AG09319 (cell line): ENCODE results near the gene DENND1C.

Experiments
- DNase-seq: peaks from one replicate; pipeline ENCODE4 v3.0.0-alpha.2; 2010; ENCODE audit warnings: low read depth; ENCODE audit errors: extremely low read depth
- TF ChIP-seq, protein P1 (sequence below): IDR thresholded peaks from 2 replicates; pipeline ENCODE4 v1.5.1; 2011; ENCODE audit warnings: low read depth, mild to moderate bottlenecking, inconsistent platforms, low read length, moderate library complexity

Gene DENND1C

DNA sequence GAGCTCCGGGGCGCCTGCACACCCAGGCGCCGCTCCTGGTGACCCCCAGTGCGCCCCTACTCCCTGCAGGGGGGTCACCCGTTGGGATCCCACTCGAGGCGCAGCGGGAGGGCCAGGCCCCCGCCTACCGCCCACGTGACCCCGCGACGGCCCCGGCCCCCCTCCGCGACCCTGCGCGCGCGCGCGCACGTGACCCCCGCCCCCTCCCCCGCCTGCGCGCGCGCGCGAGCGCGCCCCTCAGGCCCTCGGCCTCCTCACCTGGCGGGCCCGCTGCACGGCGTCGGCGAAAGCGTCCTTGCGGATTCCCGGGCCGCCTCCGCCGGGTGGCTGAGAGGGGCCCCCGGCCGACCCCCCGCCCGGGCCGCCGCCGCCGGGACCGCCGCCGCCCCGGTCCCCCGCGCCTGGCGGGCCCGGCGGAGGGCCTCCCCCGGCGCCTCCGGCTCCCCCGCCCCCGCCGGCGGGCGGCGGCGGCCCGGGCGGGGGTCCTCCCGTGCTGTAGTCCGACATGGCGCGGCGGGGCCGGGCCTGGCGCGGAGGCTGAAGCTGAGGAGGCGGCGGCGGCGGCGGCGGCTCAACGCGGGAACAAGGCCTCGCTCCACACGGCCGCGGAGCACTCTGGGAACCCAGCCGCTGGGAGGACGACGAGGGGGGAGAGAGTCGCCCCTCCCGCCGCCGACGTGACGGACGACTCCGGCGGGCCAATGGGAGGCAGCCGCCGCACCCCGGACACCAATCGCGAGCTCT is 57.2 kb downstream of the DENND1C start, which contains the start of gene KHSRP:
Gene KHSRP, minus strand, starts transcription at position 617 of the 744 bp plus-strand sequence. Its CDS starts 110 bp downstream, at position 507.
- DNase-seq = no peak

DNA sequence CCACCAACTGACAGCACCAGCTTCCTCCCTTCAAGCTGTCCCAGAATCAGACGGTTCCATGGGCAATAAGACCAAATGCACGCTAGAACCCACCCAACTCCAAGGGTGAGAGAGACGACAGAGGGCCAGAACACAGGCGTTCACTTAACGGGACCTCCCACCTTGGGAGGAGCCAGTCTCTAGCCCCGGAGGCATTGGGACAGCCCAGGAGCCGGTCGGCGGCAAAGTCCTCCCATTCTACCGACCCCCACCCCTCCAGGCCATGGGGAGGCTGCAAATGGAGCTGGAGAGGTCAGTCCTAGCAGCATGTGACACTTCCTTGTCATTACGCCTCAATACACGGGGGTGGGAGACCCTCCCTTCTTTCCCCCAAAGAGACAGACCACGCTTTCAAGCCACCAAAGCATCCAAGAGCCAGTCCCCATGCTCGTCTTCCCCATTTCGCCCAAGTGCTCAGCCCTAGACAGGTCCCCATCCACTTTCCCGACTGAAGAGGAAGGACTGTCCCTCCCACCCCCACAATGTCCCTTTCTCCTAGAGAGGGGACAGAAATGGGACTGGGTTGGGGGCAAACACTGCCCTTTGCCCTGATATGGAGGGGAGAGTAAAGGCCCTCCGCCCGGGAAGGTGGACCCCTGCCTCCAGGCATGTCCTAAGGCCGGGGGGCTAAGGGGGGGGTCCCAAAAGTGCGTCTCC is 57.9 kb downstream of the DENND1C start:
- no peak for DNase-seq
- TF ChIP-seq, protein P1, sequence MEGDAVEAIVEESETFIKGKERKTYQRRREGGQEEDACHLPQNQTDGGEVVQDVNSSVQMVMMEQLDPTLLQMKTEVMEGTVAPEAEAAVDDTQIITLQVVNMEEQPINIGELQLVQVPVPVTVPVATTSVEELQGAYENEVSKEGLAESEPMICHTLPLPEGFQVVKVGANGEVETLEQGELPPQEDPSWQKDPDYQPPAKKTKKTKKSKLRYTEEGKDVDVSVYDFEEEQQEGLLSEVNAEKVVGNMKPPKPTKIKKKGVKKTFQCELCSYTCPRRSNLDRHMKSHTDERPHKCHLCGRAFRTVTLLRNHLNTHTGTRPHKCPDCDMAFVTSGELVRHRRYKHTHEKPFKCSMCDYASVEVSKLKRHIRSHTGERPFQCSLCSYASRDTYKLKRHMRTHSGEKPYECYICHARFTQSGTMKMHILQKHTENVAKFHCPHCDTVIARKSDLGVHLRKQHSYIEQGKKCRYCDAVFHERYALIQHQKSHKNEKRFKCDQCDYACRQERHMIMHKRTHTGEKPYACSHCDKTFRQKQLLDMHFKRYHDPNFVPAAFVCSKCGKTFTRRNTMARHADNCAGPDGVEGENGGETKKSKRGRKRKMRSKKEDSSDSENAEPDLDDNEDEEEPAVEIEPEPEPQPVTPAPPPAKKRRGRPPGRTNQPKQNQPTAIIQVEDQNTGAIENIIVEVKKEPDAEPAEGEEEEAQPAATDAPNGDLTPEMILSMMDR = no peak

More for the DNA sequence above, 57.2 kb downstream of the DENND1C start, which contains the start of gene KHSRP:
- TF ChIP-seq, protein P1 = no peak

DNA sequence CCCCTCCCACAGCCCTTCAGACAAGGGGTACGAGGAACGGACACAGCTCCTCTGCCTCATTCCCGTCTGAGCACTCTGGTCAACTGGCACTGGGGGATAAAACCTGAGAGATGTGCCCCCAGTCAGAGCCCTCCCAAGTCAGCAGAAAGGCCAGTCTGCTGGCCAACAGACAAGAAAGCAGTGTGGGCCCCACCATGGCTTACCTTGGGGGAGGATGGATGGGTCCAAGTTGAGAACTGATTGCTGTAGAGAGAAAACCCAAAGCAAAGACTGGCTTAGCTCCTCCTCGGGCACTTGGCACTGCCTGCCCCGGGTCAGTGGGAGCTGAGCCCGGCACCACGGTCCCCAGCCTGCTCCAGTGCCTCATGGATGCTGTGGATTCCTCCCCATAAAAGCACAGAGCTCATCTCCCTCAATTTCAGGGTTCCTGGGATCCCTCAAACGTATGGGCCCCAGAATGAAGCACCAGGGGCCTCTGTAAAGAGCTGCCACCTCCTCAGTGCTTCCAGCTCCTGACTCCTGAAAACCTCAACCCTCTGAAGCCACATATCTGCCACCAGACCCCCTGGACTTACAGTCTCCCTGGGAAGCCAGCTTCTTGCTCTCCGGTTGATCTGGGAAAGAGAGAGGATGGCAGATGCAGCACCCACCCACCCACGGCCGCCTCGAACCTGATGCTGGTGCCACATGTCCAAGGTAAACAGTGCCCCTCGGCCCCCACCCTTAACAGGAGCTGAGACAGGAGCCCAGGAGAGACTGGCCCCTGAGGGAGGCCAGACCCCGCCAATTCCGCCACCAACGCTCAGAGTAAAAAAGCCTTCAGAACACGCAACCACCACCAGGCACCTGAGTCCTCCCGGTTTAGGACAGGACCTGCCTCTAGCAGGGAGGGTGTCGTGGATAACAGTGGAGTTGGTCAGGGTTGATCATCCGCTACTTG is 60.2 kb downstream of the DENND1C start:
- TF ChIP-seq, protein P1 = no peak
- no peak for DNase-seq

DNA sequence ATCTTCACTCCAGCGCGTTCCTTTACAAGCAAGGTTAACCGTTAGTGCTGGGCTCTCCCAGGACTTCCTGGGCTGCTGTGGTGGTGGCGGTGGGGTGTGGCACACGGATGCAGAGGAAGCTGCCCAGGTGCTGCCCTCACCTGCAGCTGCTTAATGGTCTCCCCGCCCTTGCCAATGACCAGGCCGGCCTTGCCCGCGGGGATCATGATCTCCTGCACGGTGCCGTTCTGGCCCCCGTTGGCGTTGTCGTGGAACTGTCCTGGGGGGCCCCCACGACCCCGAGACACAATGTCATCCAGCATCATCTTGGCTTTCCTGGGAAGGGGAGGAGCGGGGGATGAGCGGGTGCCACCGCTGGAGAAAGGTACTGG is 63.0 kb downstream of the DENND1C start:
- TF ChIP-seq, protein P1 = no peak
- DNase-seq = no peak

DNA sequence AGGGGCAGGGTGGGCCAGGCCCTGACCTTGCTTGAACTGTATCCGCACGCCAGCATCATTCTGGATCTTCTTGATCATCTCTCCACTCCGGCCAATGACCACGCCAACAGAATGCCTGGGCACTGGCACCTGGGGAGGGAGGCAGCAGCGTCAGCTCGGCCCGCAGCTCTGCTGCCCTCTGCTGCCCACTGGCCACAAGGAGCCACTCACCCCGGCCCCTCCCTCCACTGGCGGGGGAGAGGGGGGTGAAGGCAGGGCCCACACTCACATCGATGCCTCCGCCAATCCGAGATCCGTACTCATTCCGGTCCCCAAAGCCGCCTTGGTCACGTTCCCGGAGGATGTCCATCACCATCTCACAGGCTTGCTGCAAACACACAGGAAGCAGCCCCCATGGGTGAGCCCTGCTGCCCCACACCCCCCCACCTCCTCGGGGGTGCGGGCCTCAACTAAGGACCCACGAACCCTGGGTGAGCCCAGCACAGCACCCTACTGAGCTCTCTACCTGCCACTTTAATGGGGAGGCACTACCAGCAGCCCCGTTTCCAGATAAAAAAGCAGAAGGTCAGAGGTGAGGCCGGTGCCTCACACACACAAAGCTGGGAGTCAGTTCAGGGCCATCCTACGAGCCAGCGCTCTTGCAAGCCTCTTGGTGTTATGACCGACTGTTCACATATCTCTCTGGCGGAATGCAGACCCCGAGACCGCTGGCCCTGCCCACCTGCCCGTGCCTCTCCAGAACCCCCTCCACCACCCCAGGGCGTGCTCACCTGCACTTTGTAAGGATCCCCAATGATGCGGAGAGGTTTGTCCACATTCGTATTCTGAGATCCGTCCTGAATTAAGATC is 63.6 kb downstream of the DENND1C start:
- TF ChIP-seq, protein P1 = peak; percentile 40
- no peak for DNase-seq
